GM19438 (cell line): ENCODE results near the gene CABP4.
"Not testable (repeated sequence)": the region's sequence is repeated elsewhere in the genome, so short reads cannot be mapped to it uniquely, and the experiment has no call there.

Source experiments
- ATAC-seq: cut with Tn5 transposase; IDR thresholded peaks from one replicate; pipeline ENCODE4 v1.9.1; 2021; ENCODE audit warnings: low read depth; ENCODE audit not compliant: unreplicated experiment

CABP4 gene

DNA sequence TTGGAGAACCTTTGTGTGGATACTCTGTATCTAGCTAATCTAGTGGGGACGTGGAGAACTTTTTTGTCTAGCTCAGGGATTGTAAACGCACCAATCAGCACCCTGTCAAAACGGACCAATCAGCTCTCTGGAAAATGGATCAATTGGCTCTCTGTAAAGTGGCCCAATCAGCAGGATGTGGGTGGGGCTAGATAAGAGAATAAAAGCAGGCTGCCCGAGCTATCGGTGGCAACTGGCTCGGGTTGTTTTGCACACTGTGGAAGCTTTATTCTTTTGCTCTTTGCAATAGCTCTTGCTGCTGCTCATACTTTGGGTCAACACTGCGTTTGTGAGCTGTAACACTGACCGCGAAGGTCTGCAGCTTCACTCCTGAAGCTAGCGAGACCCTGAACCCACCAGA lies 21.5 kb downstream of the CABP4 start:
- ATAC-seq, result not testable (repeated sequence)

DNA sequence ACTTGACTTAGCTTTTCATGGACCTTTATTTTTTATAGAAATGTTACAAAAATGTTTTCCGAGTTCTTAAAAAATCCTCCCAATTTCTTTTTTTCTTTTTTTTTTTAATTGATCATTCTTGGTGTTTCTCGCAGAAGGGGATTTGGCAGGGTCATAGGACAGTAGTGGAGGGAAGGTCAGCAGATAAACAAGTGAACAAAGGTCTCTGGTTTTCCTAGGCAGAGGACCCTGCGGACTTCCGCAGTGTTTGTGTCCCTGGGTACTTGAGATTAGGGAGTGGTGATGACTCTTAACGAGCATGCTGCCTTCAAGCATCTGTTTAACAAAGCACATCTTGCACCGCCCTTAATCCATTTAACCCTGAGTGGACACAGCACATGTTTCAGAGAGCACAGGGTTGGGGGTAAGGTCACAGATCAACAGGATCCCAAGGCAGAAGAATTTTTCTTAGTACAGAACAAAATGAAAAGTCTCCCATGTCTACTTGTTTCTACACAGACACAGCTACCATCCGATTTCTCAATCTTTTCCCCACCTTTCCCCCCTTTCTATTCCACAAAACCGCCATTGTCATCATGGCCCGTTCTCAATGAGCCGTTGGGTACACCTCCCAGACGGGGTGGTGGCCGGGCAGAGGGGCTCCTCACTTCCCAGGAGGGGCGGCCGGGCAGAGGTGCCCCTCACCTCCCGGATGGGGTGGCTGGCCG lies 22.3 kb downstream of the CABP4 start:
- not testable (repeated sequence) for ATAC-seq

DNA sequence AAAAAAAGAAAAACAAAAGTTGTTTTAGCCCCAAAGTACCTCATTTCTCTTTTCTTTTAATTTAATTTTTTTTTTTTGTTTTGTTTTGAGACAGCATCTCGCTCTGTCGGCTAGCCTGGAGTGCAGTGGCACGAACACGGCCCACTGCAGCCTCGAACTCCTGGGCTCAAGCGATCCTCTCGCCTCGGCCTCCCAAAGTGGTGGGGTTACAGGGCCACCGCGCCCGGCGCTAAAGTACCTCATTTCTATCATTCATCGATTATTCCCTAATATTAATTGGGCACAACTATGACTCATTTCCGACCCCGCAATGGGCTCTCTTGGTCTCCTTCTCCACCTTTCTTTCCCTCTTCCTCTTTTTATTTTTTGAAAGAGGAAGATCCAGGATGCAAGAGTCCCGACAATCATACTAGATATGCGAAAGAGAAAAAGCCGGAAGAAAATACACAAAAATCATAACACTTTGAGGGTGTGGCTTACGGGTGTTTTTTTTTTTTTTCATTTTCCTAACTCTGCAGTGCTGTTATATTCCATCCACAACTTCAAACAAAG lies 27.2 kb downstream of the CABP4 start:
- ATAC-seq, result peak; percentile 2

DNA sequence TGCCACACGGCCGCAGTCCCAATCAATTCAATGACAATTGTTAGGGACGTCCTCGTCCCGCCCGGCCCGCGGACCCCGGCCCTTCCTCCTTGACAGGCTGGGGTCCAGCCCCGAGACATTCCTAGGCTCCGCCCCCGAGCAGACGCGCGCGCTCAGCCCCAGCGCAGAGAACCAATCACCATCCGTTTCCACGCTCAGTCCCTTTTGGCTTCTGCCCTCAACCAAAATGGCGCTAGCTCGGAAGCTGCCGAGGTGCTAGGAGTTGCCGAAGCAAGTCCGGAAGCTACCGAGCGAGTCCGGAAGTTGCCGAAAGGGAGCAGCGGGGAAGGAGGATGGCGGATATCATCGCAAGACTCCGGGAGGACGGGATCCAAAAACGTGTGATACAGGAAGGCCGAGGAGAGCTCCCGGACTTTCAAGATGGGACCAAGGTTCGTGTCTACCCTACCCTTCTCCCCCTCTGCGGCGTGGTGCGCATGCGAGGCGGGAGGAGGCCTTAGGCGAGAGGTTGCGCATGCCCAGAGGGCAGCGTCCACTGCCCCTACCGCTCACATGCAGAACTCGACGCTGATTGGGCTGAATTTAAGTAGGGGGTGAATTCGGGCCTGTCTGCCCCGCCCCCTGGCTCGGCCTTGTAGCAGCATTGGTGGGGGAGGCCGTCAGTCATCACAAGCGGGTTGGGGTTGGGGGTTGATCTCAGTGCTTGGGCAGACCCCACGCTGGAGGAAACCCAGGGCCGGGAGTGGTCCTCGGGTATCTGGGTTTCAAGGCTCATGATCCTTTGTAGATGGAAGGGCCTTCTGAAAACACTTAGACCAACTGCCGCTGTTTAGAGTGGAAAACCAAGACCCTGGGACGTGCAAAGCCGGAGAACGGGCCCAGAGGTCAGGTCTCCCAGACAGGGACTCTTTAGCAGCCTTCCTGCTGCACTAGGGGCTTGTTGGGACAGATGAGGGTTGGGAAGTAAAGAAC lies 28.0 kb downstream of the CABP4 start, which contains the start of gene AIP:
TSS of gene AIP (plus strand) at position 200 of the 972 bp plus-strand sequence. CDS start at position 333, 133 bp downstream.
- peak; percentile 57 for ATAC-seq

DNA sequence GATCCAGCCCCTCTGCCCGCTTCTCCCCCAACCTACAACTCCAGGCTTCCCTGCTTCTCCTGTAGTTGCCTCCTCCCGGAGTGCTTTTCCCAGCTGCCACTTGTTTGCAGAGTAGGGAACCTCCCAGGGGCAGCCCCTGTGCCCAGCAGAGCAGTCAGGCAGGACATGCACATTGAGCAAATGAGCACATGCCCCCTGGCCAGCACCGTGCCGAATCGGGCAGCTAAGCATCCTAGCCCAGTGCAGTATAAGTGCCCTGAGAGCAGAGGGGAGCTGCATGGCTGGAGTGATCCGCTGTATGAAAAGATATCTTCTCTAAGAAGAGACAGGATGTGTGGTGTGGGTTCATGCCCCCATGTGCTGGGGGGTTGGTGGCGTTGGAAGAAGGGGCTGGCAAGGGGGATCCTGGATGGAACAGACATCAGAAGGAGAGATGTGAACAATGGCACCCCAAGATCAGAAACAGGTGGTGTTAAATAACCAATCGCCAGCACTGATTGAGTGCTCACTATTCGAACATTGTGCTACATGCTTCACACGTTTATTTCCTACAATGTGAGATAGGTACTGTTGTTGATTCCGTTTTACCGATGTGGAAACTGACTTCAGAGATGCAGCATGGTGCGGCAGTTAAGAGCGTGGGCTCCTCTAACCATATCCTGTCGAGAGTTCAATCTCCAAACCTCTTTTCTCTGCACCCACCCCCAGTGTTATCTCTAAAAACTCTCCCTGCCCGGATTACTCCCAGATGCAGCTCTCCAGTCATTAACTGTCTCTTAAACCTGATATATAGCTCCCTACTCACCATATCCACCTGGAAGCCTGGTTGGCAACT lies 28.9 kb downstream of the CABP4 start:
- ATAC-seq, result no peak

DNA sequence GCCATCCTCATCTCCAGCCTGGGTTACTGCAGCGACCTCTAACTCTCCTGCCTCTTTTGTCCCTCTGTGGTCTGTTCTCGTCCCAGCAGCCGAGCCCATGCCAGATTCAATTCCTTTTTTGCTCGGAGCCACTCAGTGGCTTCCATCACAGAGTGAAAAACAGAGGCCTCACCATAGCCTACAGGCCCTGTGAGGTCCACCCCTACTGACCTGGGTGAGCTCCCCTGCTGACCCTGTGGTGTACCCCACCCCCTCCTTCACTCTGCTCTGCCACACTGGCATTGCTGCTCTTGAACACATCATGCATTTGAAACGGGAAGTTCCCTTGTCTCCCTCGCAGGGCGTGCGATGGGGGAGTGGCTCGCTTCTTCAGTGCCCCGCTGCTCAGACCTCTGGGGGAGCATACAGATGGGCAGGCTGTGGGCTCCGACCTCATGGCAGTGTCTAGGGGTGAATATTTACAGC lies 29.7 kb downstream of the CABP4 start:
- no peak for ATAC-seq

DNA sequence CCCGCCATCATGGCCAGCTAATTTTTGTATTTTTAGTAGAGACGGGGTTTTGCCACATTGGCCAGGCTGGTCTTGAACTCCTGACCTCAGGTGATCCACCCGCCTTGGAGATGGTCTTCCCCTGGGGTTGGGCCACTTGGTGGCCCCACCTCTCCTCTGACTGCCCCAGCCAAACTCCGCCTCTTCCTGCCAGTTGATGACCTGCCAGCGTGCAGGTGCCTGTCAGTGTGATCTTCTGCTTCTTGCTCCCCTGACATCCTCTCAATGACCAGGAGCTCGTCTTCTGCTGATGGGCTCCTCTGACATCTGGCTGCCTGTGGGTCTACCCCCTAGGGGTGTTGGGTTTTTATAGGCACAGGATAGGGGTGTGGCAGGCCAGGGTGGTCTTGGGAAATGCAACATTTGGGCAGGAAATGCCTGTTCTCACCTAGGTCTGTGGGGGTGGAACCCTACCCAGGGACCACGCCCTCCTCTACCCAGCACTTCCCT lies 30.8 kb downstream of the CABP4 start:
- ATAC-seq, result not testable (repeated sequence)

DNA sequence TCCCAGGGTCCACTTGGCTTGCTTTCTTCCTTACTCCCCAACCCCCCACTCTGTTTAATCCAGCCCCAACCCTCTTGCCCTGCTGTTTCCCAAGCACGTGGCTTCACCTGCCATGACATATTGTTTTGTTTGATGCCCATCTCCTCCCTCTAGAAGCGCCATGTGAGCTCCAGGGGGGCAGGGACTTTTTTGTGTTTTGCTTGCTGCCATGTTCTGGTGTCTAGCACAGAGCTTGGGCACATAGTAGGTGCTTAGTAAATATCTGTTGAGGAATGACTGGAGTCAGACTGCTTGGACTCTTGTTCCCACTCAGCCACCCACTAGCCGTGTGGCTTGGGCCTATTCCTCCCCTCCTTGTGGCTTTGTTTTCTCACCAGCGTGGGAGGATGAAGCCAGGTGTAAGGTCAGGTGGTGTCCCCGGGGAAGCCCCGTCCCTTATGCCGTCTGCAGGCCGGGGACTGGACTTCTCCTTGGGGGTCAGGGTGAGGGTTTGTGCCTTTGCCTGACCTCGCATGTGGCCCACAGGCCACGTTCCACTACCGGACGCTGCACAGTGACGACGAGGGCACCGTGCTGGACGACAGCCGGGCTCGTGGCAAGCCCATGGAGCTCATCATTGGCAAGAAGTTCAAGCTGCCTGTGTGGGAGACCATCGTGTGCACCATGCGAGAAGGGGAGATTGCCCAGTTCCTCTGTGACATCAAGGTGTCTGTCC lies 31.5 kb downstream of the CABP4 start:
- ATAC-seq, result no peak

DNA sequence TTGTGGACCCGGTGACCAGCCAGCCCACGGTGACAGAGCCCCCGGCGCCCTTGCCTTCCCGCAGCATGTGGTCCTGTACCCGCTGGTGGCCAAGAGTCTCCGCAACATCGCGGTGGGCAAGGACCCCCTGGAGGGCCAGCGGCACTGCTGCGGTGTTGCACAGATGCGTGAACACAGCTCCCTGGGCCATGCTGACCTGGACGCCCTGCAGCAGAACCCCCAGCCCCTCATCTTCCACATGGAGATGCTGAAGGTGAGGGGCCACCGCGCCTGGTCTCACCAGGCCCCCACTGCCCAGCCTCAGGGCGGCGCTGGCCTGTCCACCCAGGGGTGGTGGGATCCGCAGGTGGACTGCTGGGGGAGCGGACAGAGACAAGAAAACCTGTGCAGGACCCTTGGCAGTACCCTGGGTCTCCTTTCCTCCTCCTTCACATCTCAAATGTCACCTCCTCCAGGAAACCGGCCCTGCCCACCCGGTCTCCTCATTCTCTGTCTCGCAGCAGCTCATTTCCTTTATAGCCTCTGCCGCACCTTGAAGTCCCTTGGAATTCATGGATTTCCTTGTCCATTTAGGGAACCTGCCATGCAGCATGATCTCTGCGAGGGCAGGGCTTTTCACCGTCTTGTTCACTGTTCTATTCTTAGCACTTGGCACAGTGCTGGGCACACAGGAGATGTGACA lies 34.2 kb downstream of the CABP4 start:
- no peak for ATAC-seq

DNA sequence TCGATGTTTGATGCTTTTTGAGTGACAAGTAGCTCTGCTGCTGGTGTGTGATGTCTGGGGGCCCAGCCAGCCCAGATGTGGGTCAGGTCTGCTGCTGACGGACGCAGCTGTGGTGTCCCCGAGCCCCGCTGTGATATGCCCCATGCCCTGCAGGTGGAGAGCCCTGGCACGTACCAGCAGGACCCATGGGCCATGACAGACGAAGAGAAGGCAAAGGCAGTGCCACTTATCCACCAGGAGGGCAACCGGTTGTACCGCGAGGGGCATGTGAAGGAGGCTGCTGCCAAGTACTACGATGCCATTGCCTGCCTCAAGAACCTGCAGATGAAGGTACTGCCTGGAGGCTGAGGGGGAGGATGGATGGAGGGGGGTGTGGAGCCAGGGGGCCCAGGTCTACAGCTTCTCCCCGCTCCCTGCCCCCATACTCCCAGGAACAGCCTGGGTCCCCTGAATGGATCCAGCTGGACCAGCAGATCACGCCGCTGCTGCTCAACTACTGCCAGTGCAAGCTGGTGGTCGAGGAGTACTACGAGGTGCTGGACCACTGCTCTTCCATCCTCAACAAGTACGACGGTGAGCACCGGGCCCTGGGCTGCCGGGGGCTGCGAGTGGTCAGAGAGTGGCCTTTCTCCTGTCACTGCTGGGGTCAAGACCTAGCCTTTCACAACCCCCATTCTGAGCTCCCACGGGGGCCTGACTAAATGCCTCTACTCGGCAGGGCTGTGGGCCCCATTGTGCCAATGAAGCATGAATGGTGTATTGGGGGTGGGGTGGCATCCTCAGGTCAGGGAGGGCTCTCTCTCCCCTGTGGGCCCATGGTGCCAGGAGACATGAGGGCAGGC lies 35.0 kb downstream of the CABP4 start:
- ATAC-seq, result no peak

DNA sequence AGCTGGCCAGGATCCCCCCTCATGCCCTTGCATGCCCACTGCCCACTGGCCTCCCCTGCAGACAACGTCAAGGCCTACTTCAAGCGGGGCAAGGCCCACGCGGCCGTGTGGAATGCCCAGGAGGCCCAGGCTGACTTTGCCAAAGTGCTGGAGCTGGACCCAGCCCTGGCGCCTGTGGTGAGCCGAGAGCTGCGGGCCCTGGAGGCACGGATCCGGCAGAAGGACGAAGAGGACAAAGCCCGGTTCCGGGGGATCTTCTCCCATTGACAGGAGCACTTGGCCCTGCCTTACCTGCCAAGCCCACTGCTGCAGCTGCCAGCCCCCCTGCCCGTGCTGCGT lies 35.5 kb downstream of the CABP4 start:
- ATAC-seq, result no peak

DNA sequence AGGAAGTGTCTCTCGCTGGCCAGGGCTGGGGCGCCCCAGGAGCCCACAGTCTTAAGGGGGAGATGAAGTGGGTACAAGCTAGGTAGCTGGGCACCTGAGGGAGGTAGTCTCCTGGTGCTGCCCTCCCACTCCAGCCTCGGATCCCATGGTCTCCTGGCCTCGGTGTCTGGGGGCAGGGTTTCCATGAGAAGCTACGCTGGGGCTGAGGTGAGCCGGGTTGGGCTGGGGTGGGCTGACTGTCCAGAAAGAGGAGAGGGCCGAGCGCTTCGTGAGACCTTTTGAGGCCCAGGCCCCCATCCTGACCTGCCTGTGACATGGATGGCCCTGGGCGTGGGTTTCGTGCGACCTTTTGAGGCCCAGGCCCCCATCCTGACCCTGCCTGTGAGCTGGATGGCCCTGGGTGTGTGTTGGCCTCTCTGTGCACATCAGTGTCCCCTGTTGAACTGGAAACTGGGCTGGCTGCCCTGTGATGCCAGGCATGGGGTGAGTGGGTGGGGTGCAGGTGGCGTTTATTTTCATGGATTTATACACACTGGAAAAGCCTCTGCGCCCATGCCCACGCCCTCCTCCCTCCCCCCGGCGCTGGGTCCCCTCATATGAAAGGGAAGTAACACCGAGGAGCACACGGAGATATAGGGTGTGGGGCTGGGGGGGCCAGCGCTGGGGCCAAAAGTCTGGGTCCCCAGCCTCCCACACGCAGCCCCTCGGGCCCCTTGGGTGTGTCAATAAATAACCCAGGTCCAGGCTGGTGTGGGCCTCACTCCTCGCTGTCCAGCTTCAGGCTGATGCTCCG lies 36.3 kb downstream of the CABP4 start:
- ATAC-seq, result no peak

DNA sequence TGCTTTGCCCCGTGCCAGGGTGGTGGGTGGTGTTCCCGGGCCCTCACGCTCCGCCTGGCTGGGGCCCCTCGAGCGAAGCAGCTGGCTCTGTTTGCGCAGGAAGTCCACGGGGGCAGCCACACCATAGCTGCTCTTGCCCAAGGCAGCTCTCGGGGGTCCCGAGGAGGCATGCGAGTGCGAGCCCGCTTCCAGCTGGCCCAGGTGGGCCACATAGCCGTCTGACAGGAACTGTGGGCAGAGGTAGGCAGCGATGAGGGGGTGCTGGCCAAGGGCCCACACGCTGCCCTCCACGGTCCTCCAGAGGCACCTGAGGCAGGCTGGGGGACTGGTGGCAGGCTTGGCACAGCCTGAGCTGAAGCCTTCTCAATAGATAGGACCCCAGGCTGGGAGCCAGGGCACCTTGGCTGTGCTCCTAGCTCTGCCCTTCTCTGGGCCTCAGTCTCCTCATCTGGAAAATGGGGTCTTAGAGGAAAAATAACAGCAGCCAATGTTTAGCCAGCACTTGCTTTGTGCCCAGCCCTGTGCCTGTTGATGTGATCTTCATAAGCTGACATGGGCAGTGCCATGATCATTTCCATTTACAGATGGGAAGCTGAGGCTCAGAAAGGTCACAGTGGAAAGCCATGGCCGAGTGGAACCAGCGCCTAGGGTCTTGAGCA lies 37.0 kb downstream of the CABP4 start:
- no peak for ATAC-seq

DNA sequence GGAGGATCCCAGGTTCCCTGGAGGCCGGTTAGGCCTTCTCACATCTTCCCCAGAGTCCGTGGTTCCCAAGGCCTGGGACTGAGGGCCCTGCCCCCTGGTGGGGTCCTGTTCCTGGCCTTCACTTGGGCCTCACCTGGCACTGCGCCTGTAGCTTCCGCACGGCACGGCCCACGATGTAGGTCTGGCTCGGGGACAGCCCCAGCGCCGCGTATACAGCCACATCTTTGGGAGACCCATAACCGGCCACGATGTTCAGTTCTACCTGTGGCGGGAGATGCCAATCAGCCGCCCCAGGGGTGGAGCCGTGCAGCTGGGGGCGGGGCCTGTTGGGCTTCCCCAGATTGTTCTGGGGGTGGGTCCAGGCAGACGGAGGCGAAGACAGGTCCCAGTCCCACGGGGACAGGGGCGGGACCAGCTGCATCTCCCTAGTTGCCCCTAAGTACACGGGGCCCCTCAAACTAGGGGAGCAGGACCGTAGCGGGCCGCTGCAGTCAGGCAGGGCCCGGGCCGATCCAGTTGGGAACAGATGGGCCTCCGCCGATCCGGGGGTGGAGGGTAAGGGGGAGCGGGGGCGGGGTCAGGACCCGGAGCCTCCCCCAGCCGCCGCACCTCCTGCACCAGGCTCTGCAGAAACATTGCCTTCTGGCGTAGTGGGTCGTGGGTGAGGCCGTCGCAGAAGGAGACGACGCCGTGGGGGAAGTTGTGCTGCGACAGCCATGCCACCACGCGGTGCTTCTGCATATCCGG lies 37.8 kb downstream of the CABP4 start:
- no peak for ATAC-seq

DNA sequence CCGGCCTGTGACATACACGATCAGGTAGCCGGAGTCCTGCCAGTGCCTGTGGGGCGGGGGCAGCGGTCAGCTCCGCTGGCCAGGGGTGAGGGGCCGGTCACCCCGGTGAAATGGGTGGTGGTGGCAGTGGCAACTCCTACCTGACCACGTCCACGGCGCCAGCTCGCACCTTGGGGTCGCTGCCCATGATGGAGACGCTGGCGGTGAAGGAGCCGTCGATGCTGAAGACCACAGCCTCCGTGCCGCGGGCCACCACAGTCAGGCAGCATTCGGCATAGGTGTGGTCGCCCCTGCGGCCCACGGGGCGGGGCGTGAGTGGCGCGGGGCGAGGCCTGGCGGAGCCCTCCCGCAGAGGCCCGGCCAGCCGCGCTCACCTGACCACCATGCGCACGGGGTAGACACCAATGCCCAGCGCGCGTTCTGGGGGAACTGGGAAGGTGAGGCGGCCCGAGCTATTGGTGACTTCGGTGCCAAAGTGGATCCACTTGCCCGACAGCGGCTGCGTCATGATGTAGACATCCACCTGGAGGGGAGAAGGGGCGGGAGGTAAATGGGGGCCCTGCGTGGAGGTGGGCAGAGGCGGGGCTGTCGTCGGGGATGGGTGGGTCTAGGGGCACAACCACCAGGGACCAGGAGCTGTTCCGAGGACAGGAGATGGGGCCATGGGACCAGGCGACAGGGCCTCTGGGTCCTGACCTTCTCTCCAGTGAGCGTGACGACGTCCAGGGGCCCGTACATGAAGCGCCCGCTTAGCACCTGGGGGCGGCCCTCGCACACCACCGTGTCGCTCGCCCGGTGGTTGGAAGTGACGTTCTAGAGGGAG lies 38.6 kb downstream of the CABP4 start:
- ATAC-seq, result no peak
